H1 (cell line): ENCODE results near the gene NDUFB6. TPM values are rescaled to one million over a fixed set of nuclear protein-coding genes. Genes with fewer than 3 reads are reported as not detected.

Source experiments
- ASH2L ChIP-seq: fragments of 200-600, 300-600 bp; sonication (generic); IDR thresholded peaks from one replicate; pipeline ENCODE4 v1.7.1; 2017; ENCODE audit warnings: low read length
- BRCA1 ChIP-seq: IDR thresholded peaks from 2 replicates; pipeline ENCODE4 v1.6.1; 2012; ENCODE audit warnings: low read depth, low read length, improper control_type of control experiment
- CEBPB ChIP-seq: IDR thresholded peaks from 2 replicates; pipeline ENCODE4 v1.6.1; 2012; ENCODE audit warnings: low read depth, low read length
- CREB1 ChIP-seq: IDR thresholded peaks from 2 replicates; pipeline ENCODE4 v1.6.1; 2012; ENCODE audit warnings: inconsistent platforms
- CTBP2 ChIP-seq: IDR thresholded peaks from 2 replicates; pipeline ENCODE4 v1.7.0; 2011; ENCODE audit warnings: borderline replicate concordance, mild to moderate bottlenecking, moderate library complexity, mixed read lengths, low read length; ENCODE audit not compliant: insufficient read depth, insufficient read length
- EZH2 ChIP-seq: fragments of 200-600 bp; sonication (generic); IDR thresholded peaks from 2 replicates; pipeline ENCODE4 v1.7.1; 2012; ENCODE audit warnings: low read depth, mild to moderate bottlenecking, moderate library complexity, low read length, inconsistent platforms; ENCODE audit not compliant: severe bottlenecking
- FOSL1 ChIP-seq: IDR thresholded peaks from 2 replicates; pipeline ENCODE4 v1.6.1; 2011; ENCODE audit warnings: mild to moderate bottlenecking, low read depth, low read length, moderate library complexity; ENCODE audit not compliant: insufficient read depth
- GTF2F1 ChIP-seq: IDR thresholded peaks from 2 replicates; pipeline ENCODE4 v1.6.1; 2012; ENCODE audit warnings: low read depth, low read length, improper control_type of control experiment, borderline replicate concordance
- KDM1A ChIP-seq: fragments of 200-600, 300-600 bp; sonication (generic); IDR thresholded peaks from 2 replicates; pipeline ENCODE4 v1.7.1; 2016; ENCODE audit warnings: mild to moderate bottlenecking, low read length, borderline replicate concordance
- KDM4A ChIP-seq: IDR thresholded peaks from one replicate; pipeline ENCODE4 v1.7.1; 2012; ENCODE audit warnings: low read depth, mild to moderate bottlenecking, moderate library complexity, low read length, inconsistent platforms; ENCODE audit not compliant: severe bottlenecking
- POLR2A ChIP-seq, 2 experiments: IDR thresholded peaks; 1 replicate in 1 of 2; 2 replicates in 1 of 2; pipeline ENCODE4 v1.6.1; 2011; ENCODE audit warnings: low read depth in 2 of 2, low read length in 2 of 2, mild to moderate bottlenecking in 2 of 2; ENCODE audit errors: control extremely low read depth in 1 of 2
- POLR2AphosphoS5 ChIP-seq: IDR thresholded peaks from 2 replicates; pipeline ENCODE4 v1.6.1; 2011; ENCODE audit warnings: low read depth, low read length
- SIRT6 ChIP-seq: IDR thresholded peaks from one replicate; pipeline ENCODE4 v1.7.1; 2012; ENCODE audit warnings: low read length, inconsistent platforms
- SIX5 ChIP-seq: IDR thresholded peaks from 2 replicates; pipeline ENCODE4 v1.6.1; 2011; ENCODE audit warnings: mild to moderate bottlenecking, low read depth, low read length
- SP4 ChIP-seq: IDR thresholded peaks from 2 replicates; pipeline ENCODE4 v1.6.1; 2012; ENCODE audit warnings: low read length, inconsistent platforms
- SUZ12 ChIP-seq: fragments of 200-600 bp; sonication (generic); IDR thresholded peaks from 2 replicates; pipeline ENCODE4 v1.6.1; 2012; ENCODE audit warnings: mild to moderate bottlenecking, inconsistent platforms, low read length, moderate library complexity, mixed read lengths
- TBP ChIP-seq: IDR thresholded peaks from 2 replicates; pipeline ENCODE4 v1.6.1; 2011; ENCODE audit warnings: low read depth, low read length, improper control_type of control experiment
- YY1 ChIP-seq: IDR thresholded peaks from 2 replicates; pipeline ENCODE4 v1.6.1; 2011; ENCODE audit warnings: low read depth, mild to moderate bottlenecking, low read length
- ZNF274 ChIP-seq: IDR thresholded peaks from 2 replicates; pipeline ENCODE4 v1.7.0; 2012; ENCODE audit warnings: low read length, borderline replicate concordance; ENCODE audit errors: extremely low read depth
- polyA plus RNA-seq, 7 experiments: library from polyadenylated mRNA; depleted of rRNA in 3 of 7; stranded (reverse) in 5 of 7; unstranded in 2 of 7; fragments of >200 nt in 5 of 7; fragments of 200-250 nt in 2 of 7; gene quantifications; 1 replicate in 5 of 7; 2 replicates in 1 of 7; 4 replicates in 1 of 7; pipeline versions ENCODE4 v1.2.1 to v1.2.3, GENCODE V29; 2011 to 2013; ENCODE audit warnings: missing spikeins in 2 of 7, mixed read lengths in 2 of 7
- total RNA-seq: library from RNA; stranded (reverse); fragmentation: NEBNext Ultra II Directional; extraction: Animal tissue kit (Norgen Biotek cat#: 25700); gene quantifications from 2 replicates; pipeline ENCODE4 v1.2.1, GENCODE V29; 2021
- TF ChIP-seq, protein P1 (sequence below), 3 experiments: IDR thresholded peaks; 1 replicate in 2 of 3; 2 replicates in 1 of 3; pipeline versions ENCODE4 v1.5.1 to v1.6.1; 2011; ENCODE audit warnings: low read length in 3 of 3, mild to moderate bottlenecking in 3 of 3, inconsistent platforms in 2 of 3, low read depth in 1 of 3, moderate library complexity in 1 of 3; ENCODE audit not compliant: insufficient read depth in 1 of 3; ENCODE audit errors: control extremely low read depth in 1 of 3

NDUFB6 gene
- total and polyA plus RNA-seq, 2 of the 8 experiments (the other 6 are each of a cell fraction or from before 2014, with no cell fraction given) = 55.8 to 61.4 TPM

DNA sequence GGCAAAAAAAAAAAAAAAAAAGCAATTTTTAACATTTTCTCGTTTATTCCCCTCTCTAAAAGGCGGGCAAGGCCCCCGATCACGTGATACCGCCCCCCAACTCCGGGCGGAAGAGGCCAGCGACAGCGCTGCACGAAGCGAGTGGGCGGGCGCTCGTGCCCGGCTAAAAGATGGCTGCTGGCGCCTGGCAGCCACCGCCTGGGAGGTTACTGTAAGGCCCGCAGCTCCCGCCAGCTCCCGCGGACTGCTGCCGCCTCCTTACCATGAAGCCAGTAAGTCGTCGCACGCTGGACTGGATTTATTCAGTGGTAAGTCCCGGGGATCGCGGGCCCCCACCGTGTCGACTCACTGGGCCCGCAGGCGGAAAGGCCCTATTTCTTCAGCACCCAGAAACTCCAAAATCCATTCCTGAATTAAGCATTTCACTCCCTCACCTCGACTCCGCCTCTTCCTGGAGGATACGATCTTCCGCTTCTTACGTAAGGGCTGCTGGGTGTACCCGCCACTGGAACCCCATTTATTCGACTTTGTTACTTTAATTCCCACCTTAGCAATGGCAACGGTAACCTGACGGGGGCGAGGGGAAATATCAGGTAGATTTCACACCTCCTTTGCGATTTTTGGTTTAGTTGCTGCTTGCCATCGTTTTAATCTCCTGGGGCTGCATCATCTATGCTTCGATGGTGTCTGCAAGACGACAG, 20.6 kb downstream of the NDUFB6 start, which contains the start of the genes SMIM27 and TOPORS (continued):
- TF ChIP-seq ZNF274 (no peak), POLR2A (IDR thresholded peaks at IDR 0.05; ENCODE audit: control extremely low read depth in 1 of 2, low read depth in 2 of 2, low read length in 2 of 2) (peak; percentile 89 to 96), TBP (peak; percentile 93), CEBPB (peak; percentile 22; the same call in 1 of the 2 replicates), SUZ12 (no peak), POLR2AphosphoS5 (peak; percentile 91), FOSL1 (0 out of 2 replicates have a peak, but pooled peaks have one; percentile 43), SIX5 (peak; percentile 53; the same call in 1 of the 2 replicates), EZH2 (no peak), ASH2L (peak; percentile 33), SP4 (peak; percentile 72; the same call in 1 of the 2 replicates), SIRT6 (no peak), KDM1A (no peak), GTF2F1 (peak; percentile 48), KDM4A (no peak), CTBP2 (no peak), CREB1 (no peak; the same call in 1 of the 2 replicates), BRCA1 (no peak), YY1 (peak; percentile 99)
- TF ChIP-seq, protein P1, sequence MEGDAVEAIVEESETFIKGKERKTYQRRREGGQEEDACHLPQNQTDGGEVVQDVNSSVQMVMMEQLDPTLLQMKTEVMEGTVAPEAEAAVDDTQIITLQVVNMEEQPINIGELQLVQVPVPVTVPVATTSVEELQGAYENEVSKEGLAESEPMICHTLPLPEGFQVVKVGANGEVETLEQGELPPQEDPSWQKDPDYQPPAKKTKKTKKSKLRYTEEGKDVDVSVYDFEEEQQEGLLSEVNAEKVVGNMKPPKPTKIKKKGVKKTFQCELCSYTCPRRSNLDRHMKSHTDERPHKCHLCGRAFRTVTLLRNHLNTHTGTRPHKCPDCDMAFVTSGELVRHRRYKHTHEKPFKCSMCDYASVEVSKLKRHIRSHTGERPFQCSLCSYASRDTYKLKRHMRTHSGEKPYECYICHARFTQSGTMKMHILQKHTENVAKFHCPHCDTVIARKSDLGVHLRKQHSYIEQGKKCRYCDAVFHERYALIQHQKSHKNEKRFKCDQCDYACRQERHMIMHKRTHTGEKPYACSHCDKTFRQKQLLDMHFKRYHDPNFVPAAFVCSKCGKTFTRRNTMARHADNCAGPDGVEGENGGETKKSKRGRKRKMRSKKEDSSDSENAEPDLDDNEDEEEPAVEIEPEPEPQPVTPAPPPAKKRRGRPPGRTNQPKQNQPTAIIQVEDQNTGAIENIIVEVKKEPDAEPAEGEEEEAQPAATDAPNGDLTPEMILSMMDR (IDR thresholded peaks at IDR 0.05; ENCODE audit: control extremely low read depth in 1 of 3, insufficient read depth in 1 of 3, low read depth in 1 of 3, low read length in 3 of 3) = no peak
